CD4-positive, alpha-beta T cell treated with Interleukin-4 for 1 hour (primary cell): ENCODE results near the gene SCN7A.
"Not testable (repeated sequence)": the region's sequence is repeated elsewhere in the genome, so short reads cannot be mapped to it uniquely, and the experiment has no call there.

Source experiments
- DNase-seq, 2 donors: peaks; one replicate each; pipeline ENCODE4 v3.0.0-alpha.2; 2020 to 2022

SCN7A gene

DNA sequence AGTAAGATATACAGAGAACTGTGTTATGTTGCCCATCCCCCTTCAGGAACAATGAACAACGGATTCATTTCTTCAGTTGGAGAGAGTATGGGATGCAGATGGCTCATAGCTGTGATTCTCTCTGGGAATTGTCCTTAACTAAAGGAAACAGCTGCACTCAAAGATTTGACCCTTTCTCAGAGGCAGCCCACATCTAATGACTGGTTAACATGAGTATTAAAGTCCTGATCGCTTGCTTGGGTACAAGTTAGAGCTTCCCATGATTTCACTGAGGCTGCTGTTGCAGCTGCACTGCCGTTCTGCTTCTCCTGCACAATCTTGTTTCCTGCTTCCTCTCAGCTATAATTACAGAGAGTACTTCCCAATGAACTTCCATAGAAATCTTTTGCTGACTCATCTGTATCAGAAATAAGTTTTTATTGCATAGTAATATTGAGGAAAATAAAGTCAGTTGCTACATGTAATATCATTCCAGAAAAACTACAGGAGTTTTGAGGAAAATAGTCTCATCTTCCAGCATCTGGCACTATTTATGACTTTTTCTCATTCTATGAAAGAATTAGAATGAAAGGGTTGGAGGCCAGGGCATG is 105.5 kb downstream of the SCN7A start:
- DNase-seq = no peak

DNA sequence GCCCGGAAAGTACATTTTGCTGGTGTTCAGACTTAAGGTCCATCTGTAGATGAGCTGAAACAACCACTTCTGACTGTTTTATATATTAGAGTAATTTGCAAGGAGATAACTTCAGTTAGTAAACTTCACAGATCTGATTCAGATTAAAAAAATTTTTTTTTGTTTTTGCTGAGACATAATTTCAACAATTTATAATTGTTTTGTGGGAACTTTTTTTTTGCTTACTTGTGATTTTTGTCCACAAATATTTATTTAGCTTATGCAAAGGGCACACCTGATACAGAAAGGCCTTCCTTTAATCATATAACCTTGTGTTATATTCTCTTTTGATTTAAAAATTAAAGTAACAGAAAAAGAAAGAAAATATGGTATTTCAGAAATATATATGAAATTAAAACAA is 108.7 kb downstream of the SCN7A start:
- no peak for DNase-seq

DNA sequence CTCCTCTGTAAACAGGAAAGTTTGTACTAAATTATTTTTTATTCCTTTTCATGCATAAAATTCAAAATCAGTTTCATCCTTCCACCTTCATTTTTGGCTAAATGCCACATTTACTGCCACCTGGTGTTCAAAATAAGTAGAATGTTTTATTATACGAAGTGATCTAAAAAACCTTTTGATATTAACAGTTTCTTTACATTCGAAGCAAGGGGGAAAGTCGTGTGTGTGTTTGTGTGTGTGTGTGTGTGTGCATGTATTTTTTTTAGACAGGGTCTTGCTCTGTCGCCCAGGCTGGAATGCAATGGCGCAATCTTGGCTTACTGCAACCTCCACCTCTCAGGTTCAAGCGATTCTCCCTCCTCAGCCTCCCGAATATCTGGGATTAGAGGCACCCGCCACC is 109.3 kb downstream of the SCN7A start:
- no peak for DNase-seq

DNA sequence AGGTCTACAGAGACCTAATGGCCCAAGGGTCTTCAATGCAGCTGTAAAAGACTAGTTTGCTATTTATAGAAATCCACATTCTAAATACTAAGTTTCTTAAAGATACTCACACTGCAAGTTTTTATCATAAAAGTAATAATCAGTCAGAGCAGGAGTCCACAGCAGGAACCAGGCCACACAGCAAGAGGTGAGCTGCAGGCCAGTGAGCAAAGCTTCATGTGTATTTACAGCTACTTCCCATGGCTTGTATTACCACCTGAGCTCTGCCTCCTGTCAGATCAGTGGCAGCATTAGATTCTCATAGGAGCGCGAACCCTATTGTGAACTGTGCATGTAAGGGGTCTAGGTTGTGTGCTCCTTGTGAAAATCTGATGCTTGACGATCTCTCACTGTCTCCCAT is 111.6 kb downstream of the SCN7A start:
- DNase-seq = no peak

DNA sequence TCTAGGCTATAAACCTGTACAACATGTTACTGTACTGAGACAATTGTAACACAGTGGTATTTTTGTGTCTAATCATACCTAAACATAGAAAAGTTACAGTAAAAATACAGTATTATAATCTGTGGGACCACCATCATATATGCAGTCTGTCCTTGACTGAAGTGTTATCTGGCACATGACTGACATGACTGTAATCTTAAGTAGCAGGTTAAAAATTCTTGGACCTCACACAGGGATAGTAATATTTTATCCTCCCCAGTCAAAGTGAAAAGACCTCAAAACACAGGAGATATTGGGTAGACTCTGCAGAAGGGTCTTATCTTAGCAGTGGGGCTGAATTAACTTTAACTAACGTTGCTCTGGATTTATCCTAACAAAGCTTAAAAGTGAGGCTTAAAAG is 113.4 kb downstream of the SCN7A start:
- DNase-seq = no peak

GRCh38 chr2:166376873-166377272 is 117.2 kb downstream of the SCN7A start:
- no peak for DNase-seq

DNA sequence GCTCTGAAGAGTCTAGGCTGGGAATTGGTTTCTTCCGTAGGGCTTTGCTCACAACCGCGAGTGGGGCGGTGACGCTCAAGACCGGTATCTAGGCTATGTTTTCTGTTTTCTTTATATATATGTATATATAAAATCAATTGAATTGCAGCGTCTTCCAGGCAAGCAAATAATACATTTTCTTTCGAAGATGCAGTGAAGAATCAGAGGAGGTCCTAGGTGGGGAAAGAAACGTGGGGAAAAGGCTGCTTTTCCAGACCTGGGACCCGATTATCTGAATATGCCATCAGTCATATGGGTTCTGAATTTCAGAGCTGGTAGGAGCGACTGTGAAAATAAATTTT is 117.6 kb downstream of the SCN7A start:
- DNase-seq = no peak

- DNase-seq = no peak
Observed at GRCh38 chr2:166375736-166376487, 118.1 kb downstream of the SCN7A start, which contains the start of gene SCN9A. SCN9A (minus strand) TSS chr2:166375944; CDS start chr2:166311756, 64,188 bp downstream.

DNA sequence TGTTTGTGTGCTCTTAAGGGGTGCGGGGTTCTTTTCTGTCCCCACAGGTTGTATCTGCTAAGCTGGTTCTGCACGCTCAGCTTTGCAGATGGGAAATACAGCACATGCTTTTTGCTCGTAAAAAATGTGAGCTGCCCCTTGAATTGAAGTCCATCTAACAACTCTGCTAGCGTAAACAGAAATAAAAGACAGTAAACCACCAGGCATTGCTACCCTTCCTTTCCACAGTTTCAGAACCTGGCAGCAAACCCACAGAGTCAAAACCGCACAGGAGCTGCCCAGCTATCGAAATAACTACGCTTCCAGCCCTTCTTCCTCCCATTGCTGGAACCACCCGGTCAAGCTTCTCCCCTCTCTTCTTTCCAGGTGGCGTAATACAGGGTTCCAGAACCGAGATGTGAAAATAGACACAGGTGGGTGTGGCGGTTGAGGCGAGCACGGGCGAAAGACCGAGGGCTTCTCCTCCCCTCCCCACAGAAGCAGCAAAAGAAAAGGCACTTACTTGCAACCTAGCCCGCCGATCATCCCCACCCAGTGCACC is 118.8 kb downstream of the SCN7A start:
- no peak for DNase-seq

DNA sequence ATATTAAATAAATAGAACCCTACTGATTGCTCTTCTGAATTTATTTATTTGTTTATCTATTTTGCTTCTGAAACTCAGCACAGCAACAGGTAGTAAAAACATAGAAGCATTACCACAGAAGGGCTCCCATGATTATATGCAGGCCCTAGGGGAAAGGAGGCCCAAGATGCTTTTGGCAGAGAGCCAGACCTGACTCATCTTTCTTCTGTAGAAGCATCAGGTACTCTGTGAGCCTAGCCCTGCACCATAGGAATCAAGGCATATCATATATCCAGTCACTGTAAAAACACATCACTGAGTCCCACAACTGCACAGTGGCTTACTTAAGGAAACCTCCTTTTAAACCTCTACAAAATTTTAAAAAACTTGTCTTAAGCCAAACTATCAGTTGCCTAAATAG is 120.1 kb downstream of the SCN7A start:
- DNase-seq = no peak

GRCh38 chr2:166373539-166373938 is 120.5 kb downstream of the SCN7A start:
- no peak for DNase-seq

DNA sequence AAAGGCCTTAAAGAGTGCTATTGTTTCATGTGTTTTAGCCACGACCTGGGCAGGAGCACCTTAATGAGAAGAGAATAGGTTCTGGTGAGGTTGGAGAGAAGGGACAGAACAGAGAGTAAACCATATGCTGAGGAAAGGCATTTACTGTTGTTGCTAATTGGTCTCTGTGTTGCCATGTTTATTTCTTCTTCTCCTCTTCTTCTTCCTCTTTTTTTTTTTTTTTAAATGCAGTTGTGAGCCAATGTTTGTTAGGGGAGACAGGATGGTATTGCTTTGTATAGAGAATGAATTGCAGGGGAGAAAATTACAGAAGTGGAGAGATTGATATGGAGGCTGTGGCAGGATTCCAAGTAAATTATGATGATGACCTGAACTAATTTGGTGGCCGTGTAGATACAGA is 120.9 kb downstream of the SCN7A start:
- no peak for DNase-seq

- DNase-seq = no peak
Observed at GRCh38 chr2:166372046-166372445, 122.0 kb downstream of the SCN7A start.

DNA sequence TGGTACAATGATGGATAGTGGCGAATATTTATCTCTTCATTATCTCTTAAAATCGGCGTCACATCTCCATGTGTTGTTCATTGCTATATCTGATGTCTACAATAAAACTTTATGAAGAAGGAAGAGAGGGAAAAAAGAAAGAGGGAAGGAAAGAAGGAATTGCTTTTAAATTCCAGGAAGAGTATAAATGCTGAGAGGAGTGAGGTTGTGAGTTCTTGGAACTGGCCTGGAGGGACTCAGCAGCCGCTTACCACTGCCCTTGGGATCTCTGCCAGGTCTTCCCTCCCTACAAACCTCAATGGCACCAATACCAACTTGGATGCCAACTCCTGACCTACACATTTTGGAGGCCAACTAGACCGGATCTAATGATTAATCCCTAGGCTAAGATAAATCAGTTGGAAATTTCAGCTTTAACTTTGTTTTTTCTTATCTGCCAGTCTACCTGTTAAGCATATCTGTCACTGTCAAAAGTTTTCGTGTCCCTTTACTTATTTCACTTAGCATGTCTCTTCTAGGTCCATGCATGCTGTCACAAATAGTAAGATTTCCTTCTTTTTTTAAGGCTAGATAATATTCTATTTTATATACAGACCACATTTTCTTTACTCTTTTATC is 128.1 kb downstream of the SCN7A start:
- DNase-seq = no peak

GRCh38 chr2:166365239-166365638 is 128.8 kb downstream of the SCN7A start:
- no peak for DNase-seq

DNA sequence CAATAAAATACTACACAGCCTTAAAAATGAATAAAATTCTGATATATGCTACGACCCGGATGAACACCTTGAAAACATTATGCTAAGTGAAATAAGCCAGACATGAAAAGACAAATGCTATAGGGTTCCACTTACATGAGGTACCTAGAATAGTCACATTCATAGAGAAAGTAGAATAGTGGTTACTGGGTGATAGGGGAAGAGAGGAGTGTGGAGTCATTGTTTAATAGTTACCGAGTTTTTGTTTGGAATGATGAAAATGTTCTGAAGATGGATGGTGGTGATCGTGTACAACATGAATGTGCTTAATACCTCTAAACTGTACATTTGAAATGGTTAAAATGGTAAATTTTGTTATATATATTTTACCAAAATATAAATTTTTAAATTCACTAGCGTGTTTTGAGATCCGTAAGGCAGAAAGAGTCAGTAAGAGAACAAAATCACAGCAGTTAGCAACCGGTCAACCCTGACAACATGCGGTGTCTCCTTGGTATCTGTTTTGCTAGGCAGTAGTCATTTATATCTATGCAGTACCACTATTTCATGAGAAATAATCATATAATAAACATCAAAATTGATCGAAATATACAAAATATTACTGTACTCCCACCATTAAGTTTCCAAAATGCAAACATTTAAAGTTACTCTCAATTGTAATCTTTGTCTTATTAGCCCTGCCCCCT is 129.4 kb downstream of the SCN7A start:
- no peak for DNase-seq

GRCh38 chr2:166361351-166362153 is 132.5 kb downstream of the SCN7A start:
- DNase-seq = no peak

GRCh38 chr2:166360906-166361305 is 133.1 kb downstream of the SCN7A start:
- DNase-seq = no peak

- DNase-seq = no peak
Observed at GRCh38 chr2:166360426-166360825, 133.6 kb downstream of the SCN7A start.

DNA sequence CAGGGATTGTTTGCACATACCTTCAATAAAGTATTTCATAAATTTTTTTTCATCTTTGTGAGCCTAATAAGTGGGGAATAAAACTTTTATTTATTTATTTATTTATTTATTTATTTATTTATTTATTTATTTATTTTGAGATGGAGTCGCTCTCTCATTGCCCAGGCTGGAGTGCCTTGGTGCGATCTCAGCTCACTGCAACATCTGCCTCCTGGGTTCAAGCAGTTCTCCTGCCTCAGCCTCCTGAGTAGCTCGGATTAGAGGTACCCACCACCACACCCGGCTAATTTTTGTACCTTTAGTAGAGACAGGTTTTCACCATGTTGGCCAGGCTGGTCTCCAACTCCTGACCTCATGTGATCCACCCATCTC is 136.1 kb downstream of the SCN7A start:
- DNase-seq = not testable (repeated sequence)

DNA sequence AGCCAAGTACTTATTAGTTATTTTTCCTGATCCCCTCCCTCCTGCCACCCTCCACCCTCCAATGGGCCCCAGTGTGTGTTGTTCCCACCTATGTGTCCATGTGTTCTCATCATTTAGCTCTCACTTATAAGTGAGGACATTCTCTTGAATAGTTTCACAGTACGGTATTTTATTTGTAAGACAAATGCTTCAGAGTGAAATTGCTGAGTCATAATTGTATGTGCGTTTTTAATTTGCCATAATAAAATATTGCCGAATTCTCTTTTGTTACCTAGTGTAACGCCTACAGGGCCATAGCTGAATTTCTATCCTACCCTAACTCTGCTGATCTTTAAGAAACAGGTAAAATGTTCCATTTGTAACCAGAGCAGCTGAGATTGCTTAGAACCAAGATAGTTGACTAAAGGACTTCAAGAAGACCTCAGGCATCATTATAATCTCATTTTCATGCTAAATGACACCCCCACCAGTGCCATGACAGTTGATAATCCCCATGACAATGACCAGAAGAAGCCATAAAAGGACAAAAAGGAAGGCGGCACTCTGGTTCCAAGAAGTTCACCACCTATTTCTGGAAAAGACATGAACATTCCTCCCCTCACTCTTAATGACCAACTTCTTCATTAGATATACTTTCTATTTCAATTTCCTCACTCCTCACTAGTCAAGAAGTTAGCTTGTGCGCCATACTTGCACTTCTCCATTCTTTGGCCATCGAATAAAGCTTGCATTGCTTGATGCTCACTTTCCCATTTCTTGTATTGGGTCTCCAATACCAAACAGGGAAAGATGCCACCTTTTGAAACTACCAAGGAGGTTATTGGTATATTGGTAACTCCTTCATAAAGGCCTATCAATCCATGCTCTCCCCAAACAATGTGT is 136.7 kb downstream of the SCN7A start:
- DNase-seq = no peak
